Loucy (cell line): Measurements from ENCODE around the gene STAT3.

Experiments used
- EZH2phosphoT487 ChIP-seq: fragments of 200-600 bp; IDR thresholded peaks from 2 replicates; pipeline ENCODE4 v1.6.1; 2018; ENCODE audit warnings: antibody characterized with exemption, mild to moderate bottlenecking, moderate library complexity, borderline replicate concordance
- TF ChIP-seq, protein P1 (sequence below): fragments of 200-600 bp; sonication (generic); conservative IDR thresholded peaks from 2 replicates; pipeline ENCODE4 v1.5.1; 2014; ENCODE audit warnings: mild to moderate bottlenecking, antibody characterized with exemption, low read length

DNA sequence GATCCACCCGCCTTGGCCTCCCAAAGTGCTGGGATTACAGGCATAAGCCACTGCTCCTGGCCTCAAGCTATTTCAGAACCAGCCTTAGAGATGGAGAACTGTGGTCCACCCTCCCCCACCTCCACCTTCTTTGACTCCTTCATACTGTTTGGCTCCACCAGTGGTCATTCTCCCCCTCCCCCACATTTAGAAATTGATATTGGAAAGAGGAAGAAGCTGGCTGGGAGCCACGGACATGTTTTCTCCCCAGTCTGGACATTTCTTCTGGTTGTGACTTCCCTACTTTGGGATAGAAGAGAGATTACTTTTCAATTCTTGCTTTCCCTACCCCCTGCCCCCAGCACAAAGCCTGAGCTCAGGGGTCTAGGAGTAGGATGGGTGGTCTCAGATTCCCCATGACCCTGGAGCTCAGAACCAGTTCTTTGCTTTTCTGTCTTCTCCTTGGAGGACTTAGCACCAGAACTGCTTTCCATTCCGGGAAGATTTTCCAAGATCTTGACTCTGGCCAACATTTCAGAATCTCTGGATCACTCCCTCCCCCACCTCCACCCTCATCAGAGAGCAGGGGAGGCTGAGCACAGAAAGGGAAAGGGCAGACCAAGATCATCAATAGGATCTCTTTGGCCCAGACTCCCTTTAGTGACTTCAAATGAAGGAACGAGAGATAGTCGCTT, 18.5 kb upstream of the STAT3 start:
- TF ChIP-seq, protein P1, sequence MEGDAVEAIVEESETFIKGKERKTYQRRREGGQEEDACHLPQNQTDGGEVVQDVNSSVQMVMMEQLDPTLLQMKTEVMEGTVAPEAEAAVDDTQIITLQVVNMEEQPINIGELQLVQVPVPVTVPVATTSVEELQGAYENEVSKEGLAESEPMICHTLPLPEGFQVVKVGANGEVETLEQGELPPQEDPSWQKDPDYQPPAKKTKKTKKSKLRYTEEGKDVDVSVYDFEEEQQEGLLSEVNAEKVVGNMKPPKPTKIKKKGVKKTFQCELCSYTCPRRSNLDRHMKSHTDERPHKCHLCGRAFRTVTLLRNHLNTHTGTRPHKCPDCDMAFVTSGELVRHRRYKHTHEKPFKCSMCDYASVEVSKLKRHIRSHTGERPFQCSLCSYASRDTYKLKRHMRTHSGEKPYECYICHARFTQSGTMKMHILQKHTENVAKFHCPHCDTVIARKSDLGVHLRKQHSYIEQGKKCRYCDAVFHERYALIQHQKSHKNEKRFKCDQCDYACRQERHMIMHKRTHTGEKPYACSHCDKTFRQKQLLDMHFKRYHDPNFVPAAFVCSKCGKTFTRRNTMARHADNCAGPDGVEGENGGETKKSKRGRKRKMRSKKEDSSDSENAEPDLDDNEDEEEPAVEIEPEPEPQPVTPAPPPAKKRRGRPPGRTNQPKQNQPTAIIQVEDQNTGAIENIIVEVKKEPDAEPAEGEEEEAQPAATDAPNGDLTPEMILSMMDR = no peak
- no peak for TF ChIP-seq EZH2phosphoT487
